Esophagus muscularis mucosa (tissue), 3 donors: ENCODE results near the gene RC3H2.

Experiments used
- CTCF ChIP-seq, 3 experiments: fragments of 200-600 bp in 2 of 3; fragments of 450-650 bp in 1 of 3; sonication (generic) in 2 of 3; IDR thresholded peaks; one replicate each; pipeline ENCODE4 v1.5.1; 2017 to 2019; ENCODE audit warnings: antibody characterized with exemption in 3 of 3, mild to moderate bottlenecking in 2 of 3, moderate library complexity in 1 of 3
- POLR2A ChIP-seq: fragments of 450-650 bp; IDR thresholded peaks from one replicate; pipeline ENCODE4 v1.6.1; 2017; ENCODE audit warnings: antibody characterized with exemption, moderate library complexity, mild to moderate bottlenecking, low read depth

- no peak for TF ChIP-seq CTCF (IDR thresholded peaks at IDR 0.05)
- TF ChIP-seq POLR2A: no peak
Observed at GRCh38 chr9:122808141-122808540, 97.0 kb downstream of the RC3H2 start.
